B cell (primary cell): Measurements from ENCODE around the gene GRIK3. TPM values are rescaled to one million over a fixed set of nuclear protein-coding genes. Genes with fewer than 3 reads are reported as not detected.

Experiments
- ATAC-seq: fragments of 200-7000 bp; cut with Tn5 transposase; one replicate; pipeline ENCODE4 v1.10.0; 2021; ENCODE audit warnings: low read depth, mild to moderate bottlenecking, moderate number of reproducible peaks, moderate library complexity
- CTCF ChIA-PET: fragments of 350-600 bp; sonication (Branson Sonifier 250); formaldehyde crosslinking; loops from one replicate; lab custom pipeline; 2021; ENCODE audit warnings: antibody characterized with exemption, inconsistent platforms; lab: Charles Lee
- POLR2A ChIA-PET: fragments of 350-600 bp; sonication (Branson Sonifier 250); formaldehyde crosslinking; loops from one replicate; lab custom pipeline; 2021; ENCODE audit warnings: antibody characterized with exemption; lab: Charles Lee
- DNase-seq: peaks from one replicate; pipeline ENCODE4 v3.0.0; 2013
- H2AFZ ChIP-seq: 2 replicates; pipeline ENCODE4 v1.6.1; 2012; ENCODE audit warnings: mild to moderate bottlenecking, low read depth, low read length; ENCODE audit not compliant: insufficient read depth, poor library complexity, severe bottlenecking
- H3K27ac ChIP-seq, 2 donors: 1 replicate in 1 of 2; 2 replicates in 1 of 2; pipeline ENCODE4 v1.5.1; 2012 to 2013; ENCODE audit warnings: low read length in 2 of 2, mild to moderate bottlenecking in 2 of 2, moderate library complexity in 1 of 2
- H3K27me3 ChIP-seq, 4 experiments: fragments of 200-600 bp in 1 of 4; sonication (generic) in 1 of 4; replicated peaks in 1 of 4; 1 replicate in 2 of 4; 2 replicates in 2 of 4; pipeline versions ENCODE4 v1.6.1 to v1.7.0; 2013 to 2016; ENCODE audit warnings: low read length in 3 of 4, mild to moderate bottlenecking in 2 of 4, mixed read lengths in 1 of 4, moderate library complexity in 1 of 4; ENCODE audit not compliant: insufficient read depth in 4 of 4, control insufficient read depth in 3 of 4; ENCODE audit errors: control extremely low read depth in 1 of 4
- H3K36me3 ChIP-seq, 2 experiments: replicated peaks in 1 of 2; 1 replicate in 1 of 2; 2 replicates in 1 of 2; pipeline versions ENCODE4 v1.6.1 to v1.7.1; 2013; ENCODE audit warnings: low read length in 1 of 2; ENCODE audit not compliant: insufficient read depth in 2 of 2, control insufficient read depth in 1 of 2; ENCODE audit errors: control extremely low read depth in 1 of 2, extremely low read depth in 1 of 2
- H3K4me1 ChIP-seq, 2 donors: fragments of 200-600 bp in 1 of 2; sonication (generic) in 1 of 2; 1 replicate in 1 of 2; 2 replicates in 1 of 2; pipeline versions ENCODE4 v1.5.1 to v1.6.1; 2013 to 2017; ENCODE audit warnings: low read length in 2 of 2; ENCODE audit not compliant: control insufficient read depth in 2 of 2, insufficient read depth in 2 of 2
- H3K4me2 ChIP-seq: replicated peaks from 2 replicates; pipeline ENCODE3; 2012; ENCODE audit warnings: mild to moderate bottlenecking, low read depth, low read length; ENCODE audit not compliant: poor library complexity, severe bottlenecking
- H3K4me3 ChIP-seq, 5 experiments: fragments of 200-600 bp in 1 of 5; sonication (generic) in 1 of 5; 1 replicate in 3 of 5; 2 replicates in 2 of 5; pipeline versions ENCODE4 v1.5.1 to v1.7.0; 2011 to 2016; ENCODE audit warnings: low read length in 4 of 5, mild to moderate bottlenecking in 4 of 5, low read depth in 2 of 5, control low read depth in 1 of 5, moderate library complexity in 1 of 5; ENCODE audit not compliant: insufficient read depth in 1 of 5; ENCODE audit errors: control extremely low read depth in 1 of 5, extremely low read depth in 1 of 5
- H3K79me2 ChIP-seq: fragments of 200-600 bp; sonication (generic); one replicate; pipeline ENCODE4 v1.6.0; 2016; ENCODE audit warnings: low read length; ENCODE audit not compliant: control insufficient read depth, insufficient read depth
- H3K9ac ChIP-seq: fragments of 200-600 bp; sonication (generic); 2 replicates; pipeline ENCODE4 v1.6.1; 2017; ENCODE audit warnings: mild to moderate bottlenecking, low read length, moderate library complexity
- H3K9me3 ChIP-seq, 3 donors: one replicate each; pipeline versions ENCODE4 v1.6.1 to v1.7.1; 2013; ENCODE audit warnings: low read length in 2 of 3; ENCODE audit not compliant: control insufficient read depth in 2 of 3, insufficient read depth in 1 of 3; ENCODE audit errors: control extremely low read depth in 1 of 3
- H4K20me1 ChIP-seq: 2 replicates; pipeline ENCODE4 v1.6.0; 2012; ENCODE audit warnings: mild to moderate bottlenecking, low read length; ENCODE audit not compliant: insufficient read depth, control insufficient read depth, poor library complexity, severe bottlenecking
- H3K27ac Mint-ChIP-seq: one replicate; pipeline ENCODE4 v1.8.0; 2021; ENCODE audit warnings: mixed read lengths
- H3K27me3 Mint-ChIP-seq: one replicate; pipeline ENCODE4 v1.8.0; 2021; ENCODE audit warnings: mixed read lengths
- H3K4me1 Mint-ChIP-seq: one replicate; pipeline ENCODE4 v1.8.0; 2021; ENCODE audit warnings: mixed read lengths
- H3K4me3 Mint-ChIP-seq: one replicate; pipeline ENCODE4 v1.8.0; 2021; ENCODE audit warnings: mixed read lengths
- H3K9me3 Mint-ChIP-seq: one replicate; pipeline ENCODE4 v1.8.0; 2022; ENCODE audit warnings: mixed read lengths; ENCODE audit not compliant: insufficient read depth
- CTCF ChIP-seq: fragments of 200-600 bp; IDR thresholded peaks from one replicate; pipeline ENCODE4 v1.8.0; 2022; ENCODE audit warnings: antibody characterized with exemption, mild to moderate bottlenecking
- EZH2 ChIP-seq: IDR thresholded peaks from 2 replicates; pipeline ENCODE4 v1.6.1; 2012; ENCODE audit warnings: borderline replicate concordance, low read depth, mild to moderate bottlenecking, moderate library complexity, low read length; ENCODE audit not compliant: insufficient read depth, poor library complexity, severe bottlenecking
- WGBS: methylation state at CpG from one replicate; pipeline ENCODE4 v1.1.5; 2013; ENCODE audit warnings: missing lambda C conversion rate; ENCODE audit not compliant: insufficient coverage; 5-methylcytosine and 5-hydroxymethylcytosine counted together
- intact Hi-C: fragments of 100-400 bp; cut with micrococcal nuclease; formaldehyde crosslinking; loops from one replicate; pipeline ENCODE4 v1.10.0; 2022
- polyA plus RNA-seq: library from polyadenylated mRNA; depleted of rRNA; stranded (reverse); fragments of >200 nt; gene quantifications from 2 replicates; pipeline ENCODE4 v1.2.3, GENCODE V29; 2012
- total RNA-seq, 2 donors: library from RNA; stranded (reverse); fragments of 120-200 nt in 1 of 2; gene quantifications; 1 replicate in 1 of 2; 2 replicates in 1 of 2; pipeline versions ENCODE4 v1.2.3 to v1.2.4, GENCODE V29; 2013 to 2022

Gene GRIK3
- total and polyA plus RNA-seq, 2 donors (not counting 1 experiment from before 2014, with no cell fraction given) = 0.12 to 1.5 TPM

DNA sequence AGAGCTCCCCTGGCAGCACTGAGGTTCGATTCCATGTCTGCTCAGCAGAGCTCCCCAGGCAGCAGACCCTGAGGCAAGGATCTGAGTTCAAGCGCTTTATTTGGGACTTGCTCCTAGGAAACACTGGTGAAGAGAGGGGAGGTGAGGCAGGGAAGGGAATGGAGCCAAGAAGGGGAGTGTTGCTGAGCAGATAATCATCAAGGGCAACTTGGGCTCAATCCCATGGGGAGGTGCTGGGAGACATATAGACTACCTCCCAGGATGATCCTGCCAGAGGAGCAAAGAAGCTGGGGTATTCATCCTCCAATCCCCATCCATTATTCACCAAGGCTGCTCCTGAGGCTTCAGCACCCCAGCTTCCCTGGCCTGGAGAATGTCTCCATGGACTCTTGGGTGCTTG is 47.0 kb downstream of the GRIK3 start:
- no peak for DNase-seq
- Histone ChIP-seq H3K4me1 (no peaks in the 10 kb centered on the region), H3K9me3 (no peaks in the 10 kb centered on the region), H3K9ac (no peak overlapping the region), H4K20me1 (no peaks in the 10 kb centered on the region), H3K27ac (no peak overlapping the region), H3K27me3 (no peaks in the 10 kb centered on the region), H3K4me2 (no peak overlapping the region), H2AFZ (no peak overlapping the region), H3K79me2 (no peaks in the 10 kb centered on the region), H3K4me3 (no peak overlapping the region), H3K36me3 (no peaks in the 10 kb centered on the region)
- CTCF ChIA-PET = no interaction called here
- WGBS = 69% methylated on average over 2 of the region's 2 CpGs
- Mint-ChIP-seq H3K4me3 (no peak overlapping the region), H3K9me3 (no peaks in the 10 kb centered on the region), H3K27me3 (peaks cover 28% of the 10 kb centered on the region), H3K27ac (no peak overlapping the region), H3K4me1 (no peaks in the 10 kb centered on the region)
- POLR2A ChIA-PET = no interaction called here
- no peak for TF ChIP-seq CTCF
- TF ChIP-seq EZH2 = no peak
- ATAC-seq = no peak
- intact Hi-C loops = no loop called here

DNA sequence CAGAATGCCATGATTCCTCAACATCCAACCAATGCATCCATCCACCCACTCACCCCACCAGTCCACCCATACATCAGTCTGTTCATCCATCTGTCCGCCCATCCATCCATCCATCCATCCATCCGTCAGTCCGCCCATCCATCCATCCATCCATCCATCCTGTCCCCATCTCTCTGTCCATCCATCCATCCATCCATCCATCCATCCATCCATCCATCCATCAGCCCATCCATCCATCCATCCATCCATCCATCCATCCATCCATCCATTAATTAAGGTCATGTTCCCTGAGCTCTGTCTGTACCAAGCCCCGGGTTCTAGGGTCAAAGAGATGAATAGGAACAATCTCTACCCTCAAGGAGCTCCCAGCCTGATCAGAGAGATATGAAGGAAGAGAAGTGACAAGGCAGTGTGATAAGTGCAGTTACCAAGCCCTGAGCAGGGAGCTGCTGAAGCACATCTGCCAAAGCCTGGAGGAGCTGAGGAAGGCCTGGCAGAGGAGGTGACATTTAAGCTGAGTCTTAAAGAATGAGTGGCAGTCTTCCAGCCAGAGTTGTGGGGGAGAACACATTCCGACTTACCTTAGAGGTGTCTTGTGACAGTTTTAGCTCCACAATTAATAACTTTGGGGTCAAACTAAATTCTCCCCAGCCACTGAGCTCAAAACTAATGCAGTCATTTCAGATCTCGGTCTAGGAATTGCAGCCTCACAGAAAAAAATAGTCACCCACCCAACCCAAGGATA is 47.9 kb downstream of the GRIK3 start:
- ChIA-PET CTCF (no interaction called here), POLR2A (no interaction called here)
- TF ChIP-seq CTCF = no peak
- ATAC-seq (no peak), DNase-seq (no peak)
- Histone ChIP-seq H3K27ac (no peak overlapping the region), H3K4me2 (no peak overlapping the region), H3K4me1 (no peaks in the 10 kb centered on the region), H2AFZ (no peak overlapping the region), H3K9me3 (no peaks in the 10 kb centered on the region), H3K36me3 (no peaks in the 10 kb centered on the region), H3K9ac (no peak overlapping the region), H3K27me3 (no peaks in the 10 kb centered on the region), H4K20me1 (no peaks in the 10 kb centered on the region), H3K4me3 (no peak overlapping the region), H3K79me2 (no peaks in the 10 kb centered on the region)
- Mint-ChIP-seq H3K9me3 (no peaks in the 10 kb centered on the region), H3K27ac (no peak overlapping the region), H3K27me3 (peaks cover 25% of the 10 kb centered on the region), H3K4me3 (no peak overlapping the region), H3K4me1 (no peaks in the 10 kb centered on the region)
- whole genome bisulfite sequencing = 92% methylated on average over 5 of the region's 6 CpGs
- intact Hi-C loops = no loop called here
